Esophagus (tissue), 2 donors: Measurements from ENCODE around the gene GFRA1. TPM values are rescaled to one million over a fixed set of nuclear protein-coding genes. Genes with fewer than 3 reads are reported as not detected.

Experiments
- H3K27ac ChIP-seq, 2 donors: one replicate each; pipeline ENCODE4 v1.5.1; 2013; ENCODE audit warnings: low read depth in 2 of 2, mild to moderate bottlenecking in 2 of 2, inconsistent platforms in 1 of 2, low read length in 1 of 2, moderate library complexity in 1 of 2
- H3K27me3 ChIP-seq, 2 donors: one replicate each; pipeline ENCODE4 v1.6.1; 2013; ENCODE audit warnings: low read length in 2 of 2, control low read depth in 1 of 2, mild to moderate bottlenecking in 1 of 2; ENCODE audit not compliant: insufficient read depth in 2 of 2, control insufficient read depth in 1 of 2
- H3K36me3 ChIP-seq, 2 donors: one replicate each; pipeline ENCODE4 v1.6.1; 2013; ENCODE audit warnings: low read length in 1 of 2; ENCODE audit not compliant: control insufficient read depth in 2 of 2, insufficient read depth in 2 of 2
- H3K4me1 ChIP-seq, 2 donors: one replicate each; pipeline ENCODE4 v1.6.1; 2013; ENCODE audit warnings: low read length in 1 of 2; ENCODE audit not compliant: control insufficient read depth in 2 of 2, insufficient read depth in 2 of 2
- H3K4me3 ChIP-seq, 2 donors: one replicate each; pipeline ENCODE4 v1.5.1; 2013; ENCODE audit warnings: low read length in 2 of 2, mild to moderate bottlenecking in 2 of 2, low read depth in 1 of 2, moderate library complexity in 1 of 2
- H3K9me3 ChIP-seq, 2 donors: one replicate each; pipeline ENCODE4 v1.6.1; 2013; ENCODE audit warnings: mild to moderate bottlenecking in 2 of 2, low read depth in 1 of 2, low read length in 1 of 2, moderate library complexity in 1 of 2; ENCODE audit not compliant: control insufficient read depth in 2 of 2, insufficient read depth in 1 of 2
- WGBS, 2 donors: extraction: QIAGEN DNeasy Blood & Tissue Kit; methylation state at CpG; one replicate each; pipeline ENCODE4 v1.1.7; 2013; 5-methylcytosine and 5-hydroxymethylcytosine counted together
- polyA plus RNA-seq, 2 donors: library from polyadenylated mRNA; stranded (reverse); fragments of 200-250 nt; gene quantifications; one replicate each; pipeline ENCODE4 v1.2.3, GENCODE V29; 2013
- donor health status: healthy with polysubstance abuse.
- donor health status: Bipolar disorder and iron deficiency.

Gene GFRA1
- polyA plus RNA-seq, 2 donors, result 0.73 to 1.3 TPM

- Histone ChIP-seq H3K27ac (no peak overlapping the region), H3K27me3 (no peaks in the 10 kb centered on the region), H3K4me3 (no peak overlapping the region), H3K4me1 (no peaks in the 10 kb centered on the region), H3K36me3 (no peaks in the 10 kb centered on the region), H3K9me3 (peaks cover 0 to 3% of the 10 kb centered on the region in 2 donors)
- 85 to 88% methylated on average over 3 of the region's 3 CpGs for WGBS, 2 donors
Observed at GRCh38 chr10:116262678-116263077, 10.3 kb downstream of the GFRA1 start.

GRCh38 chr10:116260599-116260998 is 12.4 kb downstream of the GFRA1 start:
- H3K9me3 ChIP-seq, result peaks cover 0 to 2% of the 10 kb centered on the region in 2 donors
- 33 to 34% methylated on average over 2 of the region's 2 CpGs for WGBS, 2 donors
- no peak overlapping the region for H3K27ac ChIP-seq
- H3K27me3 ChIP-seq, result no peaks in the 10 kb centered on the region
- no peak overlapping the region for H3K4me3 ChIP-seq
- H3K4me1 ChIP-seq, result no peaks in the 10 kb centered on the region
- H3K36me3 ChIP-seq, result no peaks in the 10 kb centered on the region

- no peaks in the 10 kb centered on the region for H3K9me3 ChIP-seq
- H3K36me3 ChIP-seq, result no peaks in the 10 kb centered on the region
- 78 to 89% methylated on average over 3 of the region's 3 CpGs for WGBS, 2 donors
- H3K4me1 ChIP-seq, result no peaks in the 10 kb centered on the region
- H3K27me3 ChIP-seq, result no peaks in the 10 kb centered on the region
- no peak overlapping the region for H3K27ac ChIP-seq
- no peak overlapping the region for H3K4me3 ChIP-seq
Observed at GRCh38 chr10:116259638-116260037, 13.4 kb downstream of the GFRA1 start.

- Histone ChIP-seq H3K4me1 (no peaks in the 10 kb centered on the region), H3K27me3 (no peaks in the 10 kb centered on the region), H3K4me3 (no peak overlapping the region), H3K27ac (no peak overlapping the region), H3K9me3 (no peaks in the 10 kb centered on the region), H3K36me3 (no peaks in the 10 kb centered on the region)
- WGBS, 2 donors, result 85 to 93% methylated on average over 5 of the region's 5 CpGs
Observed at GRCh38 chr10:116257785-116258184, 15.2 kb downstream of the GFRA1 start.

DNA sequence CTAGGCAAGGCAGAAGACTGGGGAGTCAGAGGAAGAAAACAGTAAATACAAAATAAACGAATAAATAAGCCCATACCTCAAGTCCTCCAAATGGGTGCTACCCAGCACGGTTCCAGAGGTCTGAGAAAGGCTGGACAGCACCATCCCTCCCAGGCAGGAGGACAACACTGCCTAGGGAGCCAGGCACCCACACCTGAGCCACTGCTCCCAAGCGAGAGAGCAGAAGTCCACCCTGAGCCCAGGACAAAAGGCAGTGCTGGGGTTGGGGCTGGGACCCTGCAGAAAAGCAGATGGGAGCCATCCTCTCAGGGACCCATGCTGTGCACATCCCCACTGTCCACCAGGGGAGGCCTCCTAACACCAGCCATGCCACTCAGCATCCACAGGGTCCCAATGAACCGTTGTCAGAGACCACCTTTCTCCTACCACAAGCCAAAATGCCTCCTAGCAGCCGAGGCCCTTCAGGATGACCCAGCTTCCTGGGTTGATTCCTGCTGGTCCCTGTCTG is 16.2 kb downstream of the GFRA1 start:
- H3K27me3 ChIP-seq, result no peaks in the 10 kb centered on the region
- no peak overlapping the region for H3K4me3 ChIP-seq
- H3K9me3 ChIP-seq, result no peaks in the 10 kb centered on the region
- H3K36me3 ChIP-seq, result no peaks in the 10 kb centered on the region
- H3K27ac ChIP-seq, result no peak overlapping the region
- no peaks in the 10 kb centered on the region for H3K4me1 ChIP-seq
- 58 to 78% methylated on average over 4 to 5 of the region's 5 CpGs for WGBS, 2 donors

DNA sequence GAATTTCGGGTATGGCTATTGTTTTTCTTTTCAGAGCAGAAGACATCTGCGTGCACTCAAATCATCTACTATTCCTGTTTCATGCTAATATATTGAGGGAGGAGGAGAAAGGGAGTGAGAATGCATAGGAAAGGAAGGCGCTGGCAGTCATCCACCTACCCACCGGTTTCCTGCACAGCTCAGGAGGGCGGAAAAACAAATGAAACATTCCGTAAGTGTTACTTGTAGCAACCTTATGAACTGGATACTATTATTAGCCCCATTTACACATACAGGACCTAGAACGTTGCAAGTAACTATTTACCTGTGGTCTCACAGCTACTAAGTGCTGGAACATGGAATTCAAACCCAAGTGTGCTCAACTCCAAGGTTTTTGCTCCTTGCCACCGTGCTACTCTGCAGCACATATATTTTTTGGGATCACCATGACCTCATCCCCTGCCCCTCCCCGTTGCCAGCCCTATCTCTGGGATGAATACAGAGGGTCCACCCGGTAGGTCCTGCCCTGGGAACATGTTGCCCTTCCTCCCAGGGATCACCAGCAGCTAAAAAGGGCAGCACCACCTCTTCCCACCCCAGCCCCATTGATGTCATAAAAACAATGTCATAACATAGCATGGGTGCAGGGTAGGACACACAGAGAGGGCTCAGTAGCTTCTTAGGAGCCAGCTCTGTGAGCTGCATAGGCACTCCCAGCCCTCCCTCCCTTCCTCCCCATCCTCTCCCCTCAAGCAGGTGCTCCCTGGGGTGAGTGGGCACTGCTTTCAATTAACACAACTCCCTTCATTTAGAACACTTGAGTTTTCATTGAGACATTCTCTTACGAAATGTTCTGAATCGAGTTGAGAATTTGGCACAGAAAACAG is 16.9 kb downstream of the GFRA1 start:
- Histone ChIP-seq H3K9me3 (no peaks in the 10 kb centered on the region), H3K27ac (no peak overlapping the region), H3K4me1 (no peaks in the 10 kb centered on the region), H3K4me3 (no peak overlapping the region), H3K36me3 (no peaks in the 10 kb centered on the region), H3K27me3 (no peaks in the 10 kb centered on the region)
- 63 to 66% methylated on average over 12 of the region's 12 CpGs for WGBS, 2 donors

GRCh38 chr10:116254422-116255155 is 18.4 kb downstream of the GFRA1 start:
- Histone ChIP-seq H3K36me3 (no peaks in the 10 kb centered on the region), H3K27me3 (peaks cover 0 to under 1% of the 10 kb centered on the region in 2 donors), H3K9me3 (no peaks in the 10 kb centered on the region), H3K4me1 (no peaks in the 10 kb centered on the region), H3K4me3 (no peak overlapping the region), H3K27ac (no peak overlapping the region)
- 50 to 53% methylated on average over 7 of the region's 7 CpGs for WGBS, 2 donors

DNA sequence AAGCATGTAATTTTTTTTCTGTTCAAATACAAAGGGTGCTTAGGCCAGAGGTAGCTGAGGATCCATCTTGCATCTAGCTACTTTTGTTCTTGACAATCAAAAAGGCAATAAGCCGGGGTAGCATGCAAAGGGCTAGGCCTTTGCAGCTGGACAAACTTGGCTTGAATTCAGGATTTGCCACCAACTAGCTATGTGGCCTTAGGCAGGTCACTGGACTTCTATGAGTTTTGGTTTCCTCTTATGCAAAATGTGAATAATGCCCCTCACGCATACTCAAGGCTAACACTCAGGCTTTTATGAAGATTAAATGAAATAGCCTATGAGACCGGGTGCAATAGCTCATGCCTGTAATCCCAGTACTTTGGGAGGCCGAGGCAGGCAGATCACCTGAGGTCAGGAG is 19.3 kb downstream of the GFRA1 start:
- no peaks in the 10 kb centered on the region for H3K4me1 ChIP-seq
- H3K36me3 ChIP-seq, result no peaks in the 10 kb centered on the region
- 91% methylated on average over 4 of the region's 4 CpGs for WGBS, 2 donors
- no peak overlapping the region for H3K27ac ChIP-seq
- H3K4me3 ChIP-seq, result no peak overlapping the region
- no peaks in the 10 kb centered on the region for H3K9me3 ChIP-seq
- peaks cover 0 to 2% of the 10 kb centered on the region in 2 donors for H3K27me3 ChIP-seq

GRCh38 chr10:116251602-116252395 is 21.2 kb downstream of the GFRA1 start:
- Histone ChIP-seq H3K36me3 (no peaks in the 10 kb centered on the region), H3K27me3 (peaks cover 0 to 2% of the 10 kb centered on the region in 2 donors), H3K9me3 (no peaks in the 10 kb centered on the region), H3K27ac (no peak overlapping the region), H3K4me3 (no peak overlapping the region), H3K4me1 (no peaks in the 10 kb centered on the region)
- 74 to 80% methylated on average over 12 of the region's 12 CpGs for WGBS, 2 donors
